ENCODE data around the gene TMEM270. TPM values are rescaled to one million over a fixed set of nuclear protein-coding genes. Genes with fewer than 3 reads are reported as not detected.

Gene TMEM270
- total and polyA plus RNA-seq, 4 donors: not detected

GRCh38 chr7:73909996-73910395, 49.0 kb downstream of the TMEM270 start:
- no peaks in the 10 kb centered on the region for H3K36me3 ChIP-seq (ENCODE audit: control insufficient read depth in 1 of 2, insufficient read depth in 2 of 2, low read length in 1 of 2)
- H3K4me1 ChIP-seq (ENCODE audit: control insufficient read depth in 1 of 2, insufficient read depth in 2 of 2, low read length in 2 of 2): no peaks in the 10 kb centered on the region
- intact Hi-C loops (cut with DNase I): no loop called here
- H3K4me3 ChIP-seq (ENCODE audit: low read length in 2 of 2): no peak overlapping the region
- no peaks in the 10 kb centered on the region for H3K27me3 ChIP-seq (ENCODE audit: control insufficient read depth in 1 of 2, insufficient read depth in 2 of 2, low read length in 1 of 2)
- WGBS, 2 donors: 97% methylated on average over 7 of the region's 7 CpGs
- DNase-seq: no peak
- no peak for ATAC-seq (ENCODE audit: low FRiP score)
- no peaks in the 10 kb centered on the region for H3K9me3 ChIP-seq (ENCODE audit: control insufficient read depth, low read length)
- no peak overlapping the region for H3K27ac ChIP-seq (ENCODE audit: low read depth in 1 of 2, low read length in 2 of 2)

- DNase-seq: no peak
Observed at GRCh38 chr7:73912223-73912622, 51.3 kb downstream of the TMEM270 start.

More at GRCh38 chr7:73912223-73912622, 51.3 kb downstream of the TMEM270 start:
- WGBS, 2 donors: 94 to 96% methylated on average over 5 of the region's 5 CpGs
- Histone ChIP-seq H3K36me3 (ENCODE audit: control insufficient read depth in 1 of 2, insufficient read depth in 2 of 2, low read length in 1 of 2) (no peaks in the 10 kb centered on the region), H3K4me1 (ENCODE audit: control insufficient read depth in 1 of 2, insufficient read depth in 2 of 2, low read length in 2 of 2) (no peaks in the 10 kb centered on the region), H3K4me3 (ENCODE audit: low read length in 2 of 2) (no peak overlapping the region), H3K27ac (ENCODE audit: low read depth in 1 of 2, low read length in 2 of 2) (no peak overlapping the region), H3K27me3 (ENCODE audit: control insufficient read depth in 1 of 2, insufficient read depth in 2 of 2, low read length in 1 of 2) (no peaks in the 10 kb centered on the region), H3K9me3 (ENCODE audit: control insufficient read depth, low read length) (no peaks in the 10 kb centered on the region)
- ATAC-seq (ENCODE audit: low FRiP score): no peak
- intact Hi-C loops (cut with DNase I): no loop called here

Other genes starting within 250 kb of the TMEM270 start
- gene MLXIPL, start 236.6 kb upstream of the TMEM270 start, total RNA-seq: 1 to 10 TPM; 2.0 to 4.5 TPM
- 10 to 100 TPM in 1 of 2 donors, under 1 TPM in 1; 0.23 to 13.5 TPM for gene MLXIPL, start 236.6 kb upstream of the TMEM270 start, polyA plus RNA-seq
- 1 to 10 TPM; 1.5 to 1.8 TPM for gene VPS37D, start 193.3 kb upstream of the TMEM270 start, total RNA-seq
- 1 to 10 TPM in 1 of 2 donors, under 1 TPM in 1; 0.88 to 2.3 TPM for gene VPS37D, start 193.3 kb upstream of the TMEM270 start, polyA plus RNA-seq
- 1 to 10 TPM; 6.7 to 7.8 TPM for gene DNAJC30, start 177.7 kb upstream of the TMEM270 start, total RNA-seq
- 1 to 10 TPM; 4.5 to 5.1 TPM for gene DNAJC30, start 177.7 kb upstream of the TMEM270 start, polyA plus RNA-seq
- 10 to 100 TPM; 39.0 to 39.6 TPM for gene BUD23, start 177.6 kb upstream of the TMEM270 start, total RNA-seq
- 10 to 100 TPM; 48.1 to 60.7 TPM for gene BUD23, start 177.6 kb upstream of the TMEM270 start, polyA plus RNA-seq
- 10 to 100 TPM; 10.2 to 14.7 TPM for gene STX1A, start 141.5 kb upstream of the TMEM270 start, total RNA-seq
- gene STX1A, start 141.5 kb upstream of the TMEM270 start, polyA plus RNA-seq: 10 to 100 TPM in 1 of 2 donors, 1 to 10 TPM in 1; 2.6 to 13.4 TPM
- 10 to 100 TPM; 11.2 to 11.4 TPM for gene ABHD11, start 122.4 kb upstream of the TMEM270 start, total RNA-seq
- gene ABHD11, start 122.4 kb upstream of the TMEM270 start, polyA plus RNA-seq: 10 to 100 TPM; 15.3 to 32.5 TPM
- not detected for gene CLDN3, start 90.9 kb upstream of the TMEM270 start, total RNA-seq
- 10 to 100 TPM in 1 of 2 donors, 1 to 10 TPM in 1; 1.3 to 17.4 TPM for gene CLDN3, start 90.9 kb upstream of the TMEM270 start, polyA plus RNA-seq
- under 1 TPM; 0.19 to 0.84 TPM for gene CLDN4, start 30.2 kb upstream of the TMEM270 start, total RNA-seq
- 10 to 100 TPM in 1 of 2 donors, under 1 TPM in 1; 0.69 to 16.9 TPM for gene CLDN4, start 30.2 kb upstream of the TMEM270 start, polyA plus RNA-seq
- 1 to 10 TPM; 1.3 to 7.4 TPM for gene METTL27, start 18.6 kb upstream of the TMEM270 start, total RNA-seq
- 1 to 10 TPM in 1 of 2 donors, not detected in 1; 5.3 TPM for gene METTL27, start 18.6 kb upstream of the TMEM270 start, polyA plus RNA-seq
- 100 to 1,000 TPM; 556 to 836 TPM for gene ELN, start 167.0 kb downstream of the TMEM270 start, total RNA-seq
- 1,000 to 10,000 TPM in 1 of 2 donors, 100 to 1,000 TPM in 1; 262 to 1,097 TPM for gene ELN, start 167.0 kb downstream of the TMEM270 start, polyA plus RNA-seq
- gene LIMK1, start 222.6 kb downstream of the TMEM270 start, total RNA-seq: 10 to 100 TPM; 14.7 to 18.9 TPM
- 1 to 10 TPM; 6.1 to 8.4 TPM for gene LIMK1, start 222.6 kb downstream of the TMEM270 start, polyA plus RNA-seq

Measured in aorta (tissue), 5 donors.